Activated T-cell treated with anti-CD3 and anti-CD28 coated beads, Interleukin-2, amount 50 U/mL, for 1 hour (primary cell): ENCODE data around the gene SIRT2.
"Not testable (repeated sequence)": the region's sequence is repeated elsewhere in the genome, so short reads cannot be mapped to it uniquely, and the experiment has no call there.

ENCODE experiments used
- DNase-seq: peaks from one replicate; pipeline ENCODE4 v3.0.0-alpha.2; 2020

SIRT2 gene

DNA sequence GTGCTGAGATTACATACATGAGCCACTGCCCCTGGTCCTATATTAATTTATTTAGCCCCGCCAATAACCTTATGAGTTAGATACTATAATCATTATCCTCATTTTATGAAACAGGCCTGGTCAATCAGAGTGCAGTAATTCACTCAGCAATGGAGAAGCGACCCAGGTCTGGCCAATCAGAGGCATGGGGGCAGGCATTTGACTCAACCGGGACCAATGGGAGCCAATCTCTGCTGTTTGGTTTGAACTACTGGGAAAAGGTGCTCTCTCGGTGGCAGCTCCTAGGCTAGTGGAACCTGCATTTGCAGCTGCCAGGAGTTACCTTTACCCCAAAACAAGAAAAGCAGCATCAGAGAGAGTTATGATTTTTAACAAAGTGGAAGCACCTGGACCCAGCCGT is 6.6 kb downstream of the SIRT2 start:
- DNase-seq, result no peak

DNA sequence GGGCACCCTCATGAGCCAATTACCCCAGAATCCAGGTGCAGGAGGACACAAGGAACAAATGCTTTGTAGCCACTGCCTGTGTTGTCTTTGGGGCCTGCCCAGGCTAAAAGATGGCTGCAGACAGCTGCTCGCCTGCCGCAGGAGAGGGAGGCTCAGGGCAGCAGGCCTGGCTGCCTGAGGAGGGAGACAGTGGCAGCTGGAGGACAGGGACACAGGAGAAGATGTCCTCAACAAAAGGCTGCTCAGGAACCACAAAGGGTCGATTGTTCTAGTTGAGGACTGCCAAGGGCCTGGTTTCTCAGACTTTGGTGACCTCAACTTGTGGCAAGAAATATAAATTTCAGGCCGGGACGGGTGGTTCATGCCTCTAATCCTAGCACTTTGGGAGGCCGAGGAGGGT is 7.6 kb downstream of the SIRT2 start:
- no peak for DNase-seq

DNA sequence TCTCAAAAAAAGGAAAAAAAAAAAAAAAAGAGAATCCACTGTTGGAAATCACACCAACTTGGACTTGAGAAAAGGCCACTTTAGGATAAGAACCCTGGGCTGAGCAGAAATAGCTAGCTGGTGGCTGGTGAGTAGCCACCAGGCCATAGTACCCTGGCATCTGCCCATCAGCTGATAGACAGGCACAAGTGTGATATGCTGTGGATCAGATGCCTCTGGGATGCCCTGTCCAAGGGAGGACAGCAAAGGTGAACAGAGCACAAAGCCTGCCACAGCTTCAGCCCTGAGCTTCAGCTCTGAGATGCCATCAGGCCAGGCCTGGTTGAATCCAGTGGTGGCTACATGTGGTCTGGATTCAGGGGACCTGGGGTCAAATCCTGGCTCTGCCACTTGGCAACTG is 8.7 kb downstream of the SIRT2 start:
- no peak for DNase-seq

DNA sequence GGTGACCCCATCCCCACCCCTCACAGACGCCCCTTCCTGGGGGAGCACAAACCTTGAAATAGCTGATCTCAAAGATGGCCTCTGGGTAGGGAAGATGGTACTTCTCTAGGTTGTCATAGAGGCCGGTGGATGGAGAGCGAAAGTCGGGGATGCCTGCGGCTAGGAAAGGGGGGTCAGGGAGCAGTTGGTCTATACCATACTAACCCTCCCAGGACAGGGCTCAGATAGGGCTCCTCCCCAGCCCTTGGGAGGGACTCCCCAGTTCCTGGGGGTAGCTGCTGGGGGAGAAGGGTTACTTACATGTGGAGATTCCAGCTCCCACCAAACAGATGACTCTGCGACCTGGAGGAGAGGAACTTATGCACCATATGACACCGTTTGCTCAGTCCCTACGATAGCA is 9.6 kb downstream of the SIRT2 start:
- no peak for DNase-seq

DNA sequence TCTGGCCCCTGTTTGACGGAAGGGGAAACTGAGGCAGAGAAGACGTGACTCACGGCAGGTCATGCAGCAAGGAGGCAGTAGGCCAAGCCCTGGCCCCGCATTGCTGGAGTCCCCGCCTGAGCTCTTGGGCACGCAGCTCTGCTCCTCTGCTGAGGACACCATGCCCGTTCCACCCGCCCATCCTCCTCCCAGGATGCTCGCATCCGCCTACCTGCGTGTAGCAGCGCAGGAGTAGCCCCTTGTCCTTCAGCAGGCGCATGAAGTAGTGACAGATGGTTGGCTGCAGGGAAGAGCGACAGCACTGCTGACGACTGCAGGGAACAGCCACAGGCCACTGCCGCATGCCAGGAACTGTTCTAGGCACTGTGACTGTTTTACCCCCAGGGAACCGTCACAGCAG is 10.5 kb downstream of the SIRT2 start:
- DNase-seq, result no peak

DNA sequence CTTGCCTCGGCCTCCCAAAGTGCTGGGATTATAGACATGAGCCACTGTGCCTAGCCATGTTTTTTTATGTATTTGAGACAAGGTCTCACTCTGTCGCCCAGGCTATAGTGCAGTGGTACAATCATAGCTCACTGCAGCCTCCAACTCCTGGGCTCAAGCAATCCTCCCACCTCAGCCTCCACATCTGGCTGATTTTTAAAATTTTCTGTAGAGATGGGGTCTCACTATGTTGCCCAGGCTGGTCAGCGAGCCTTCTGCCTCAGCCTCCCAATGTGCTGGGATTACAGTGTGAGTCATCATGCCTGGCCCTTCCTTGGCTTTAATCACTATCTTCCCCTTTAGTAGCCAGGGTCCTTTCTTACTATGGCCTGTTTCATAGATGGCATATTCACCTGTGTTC is 14.7 kb downstream of the SIRT2 start:
- DNase-seq, result not testable (repeated sequence)

DNA sequence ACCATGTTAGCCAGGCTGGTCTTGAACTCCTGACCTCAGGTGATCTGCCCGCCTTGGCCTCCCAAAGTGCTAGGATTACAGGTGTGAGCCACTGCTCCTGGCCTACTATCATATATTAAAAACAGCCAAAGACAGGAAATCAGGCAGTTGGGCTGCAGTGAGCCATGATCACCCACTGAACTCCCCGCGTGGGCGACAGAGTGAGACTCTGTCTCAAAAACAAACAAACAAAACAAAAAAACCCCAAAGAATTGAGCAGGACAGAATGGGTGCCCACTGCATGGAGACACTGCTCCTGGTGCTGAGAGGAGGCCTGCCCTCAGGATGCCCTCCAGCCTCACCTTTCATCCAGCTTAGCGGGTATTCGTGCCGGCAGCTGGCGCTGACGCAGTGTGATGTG is 16.1 kb downstream of the SIRT2 start:
- no peak for DNase-seq

DNA sequence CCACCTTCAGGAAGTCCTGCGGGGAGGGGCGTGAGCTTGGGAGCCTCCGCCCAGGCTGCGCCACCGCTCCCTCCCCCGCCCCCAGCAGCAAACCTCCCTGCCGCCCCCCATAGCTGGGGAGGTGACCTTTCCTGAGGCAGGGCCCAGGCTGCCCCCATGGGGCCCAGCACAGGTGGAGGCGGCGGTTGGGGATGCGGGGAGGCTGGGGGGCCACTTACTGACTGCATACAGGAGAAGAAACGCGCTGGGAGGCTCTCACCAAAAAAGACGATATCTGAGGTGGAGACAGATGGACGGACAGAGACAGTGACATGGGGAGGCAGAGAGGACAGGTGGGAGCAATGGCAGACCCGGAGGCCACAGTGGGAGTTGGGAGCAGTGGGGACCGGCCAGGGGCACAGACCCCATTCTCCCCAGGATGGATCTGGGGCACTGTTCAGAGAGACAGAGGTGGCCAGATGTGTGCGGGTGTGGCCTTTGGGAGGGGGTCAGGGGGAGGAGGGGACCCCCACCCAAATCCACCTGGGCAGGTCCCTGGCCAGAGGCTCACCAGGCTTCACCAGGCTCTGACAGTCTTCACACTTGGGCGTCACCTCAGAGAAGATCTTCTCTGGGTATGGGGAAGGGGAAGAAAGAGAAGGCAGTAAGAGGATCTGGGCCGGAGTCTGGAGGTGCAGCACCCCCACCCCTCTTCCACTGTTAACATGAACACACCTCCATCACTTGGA is 18.4 kb downstream of the SIRT2 start:
- DNase-seq, result no peak

DNA sequence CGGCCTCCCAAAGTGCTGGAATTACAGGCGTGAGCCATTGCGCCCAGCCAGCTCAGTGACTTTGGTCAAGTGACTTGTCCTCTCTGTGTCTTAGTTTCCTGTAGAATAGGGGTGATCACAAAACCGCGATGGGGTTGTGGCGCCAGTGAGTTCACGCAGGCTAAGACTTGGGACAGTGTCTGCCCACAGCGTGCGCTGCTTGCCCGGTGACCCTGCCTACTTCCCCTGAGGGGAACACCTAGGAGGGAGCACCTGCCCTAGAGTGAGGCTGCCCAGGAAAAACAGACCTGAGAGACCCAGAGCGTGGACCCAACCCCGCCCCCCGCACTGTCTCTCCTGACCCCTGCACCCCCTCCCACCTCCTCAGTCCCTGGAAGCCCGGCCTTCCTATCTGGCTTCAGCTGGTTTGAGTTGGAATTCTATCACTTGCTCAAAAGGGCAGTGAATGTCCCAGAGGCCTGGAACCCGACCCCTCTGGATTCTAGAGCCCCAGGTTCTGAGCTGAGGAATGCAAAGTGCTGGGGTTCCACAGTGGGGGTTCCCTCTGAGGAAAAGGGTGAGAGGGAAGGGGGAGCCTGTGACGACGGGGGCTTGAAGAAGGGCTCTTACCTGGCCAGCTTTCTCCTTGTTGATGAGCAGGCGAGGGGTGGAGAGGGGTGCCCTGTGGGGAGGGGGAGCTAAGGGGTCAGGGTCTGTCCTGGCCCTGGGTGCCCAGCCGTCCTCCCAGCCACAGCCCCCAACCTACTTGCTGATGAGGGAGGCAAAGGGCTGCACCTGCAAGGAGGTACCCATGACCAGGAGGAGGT is 19.1 kb downstream of the SIRT2 start:
- no peak for DNase-seq

DNA sequence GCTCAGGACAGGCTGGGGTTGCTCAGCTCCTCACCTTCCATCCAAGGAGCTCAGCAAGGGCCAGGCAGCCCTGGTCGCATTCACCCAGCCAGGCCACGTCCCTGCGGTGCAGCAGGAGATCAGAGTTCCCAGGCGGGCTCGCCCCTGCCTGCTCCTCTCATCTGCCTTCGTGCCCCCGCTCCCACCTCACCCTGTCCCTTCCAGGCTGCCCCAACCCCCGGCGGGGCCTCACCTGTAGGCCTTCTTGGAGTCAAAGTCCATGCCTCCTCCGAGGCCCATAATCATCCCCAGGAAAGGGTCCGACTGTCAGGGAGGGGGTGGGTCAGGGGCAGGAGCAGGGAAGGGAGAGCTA is 20.0 kb downstream of the SIRT2 start:
- DNase-seq, result no peak

DNA sequence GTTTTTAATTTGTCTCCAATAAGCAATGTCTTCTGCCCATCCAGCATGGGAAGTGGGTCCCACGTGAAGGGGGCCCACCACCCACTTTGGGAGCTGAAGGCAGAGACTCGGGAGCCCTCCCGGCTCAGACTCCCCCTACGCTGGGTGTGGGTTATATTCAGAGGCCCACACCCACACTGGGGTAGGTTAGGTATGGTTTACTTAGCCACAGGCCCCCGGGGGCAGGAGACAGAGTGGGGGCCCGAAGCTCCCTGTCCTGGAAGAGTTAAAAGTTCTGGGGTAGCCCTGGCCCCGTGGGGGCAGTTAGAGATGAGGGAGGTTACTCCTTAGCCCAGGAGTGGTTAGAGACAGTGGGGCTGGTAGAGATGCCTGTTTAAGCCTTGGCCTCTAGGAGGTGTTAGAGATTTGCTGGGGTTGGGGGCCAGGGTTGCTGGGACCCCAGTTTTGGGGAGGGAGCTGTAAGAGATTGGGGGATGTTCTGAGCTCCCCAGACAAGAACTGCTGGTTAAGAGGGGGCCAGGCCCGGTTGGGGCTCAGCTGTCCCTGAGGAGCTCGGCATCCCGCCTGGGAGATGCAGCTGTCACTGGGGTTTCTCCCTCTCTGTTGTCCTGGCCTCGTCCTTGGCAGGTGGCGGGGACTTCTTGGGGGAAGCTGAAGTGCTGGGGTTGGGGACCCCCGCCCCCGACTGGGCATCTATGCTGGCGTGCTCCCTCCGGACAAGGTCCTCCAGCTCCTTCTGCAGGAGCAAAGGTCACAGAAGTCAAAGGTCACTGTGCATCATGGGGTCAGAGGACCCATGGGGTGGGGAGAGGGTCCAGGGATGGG is 20.6 kb downstream of the SIRT2 start:
- no peak for DNase-seq

DNA sequence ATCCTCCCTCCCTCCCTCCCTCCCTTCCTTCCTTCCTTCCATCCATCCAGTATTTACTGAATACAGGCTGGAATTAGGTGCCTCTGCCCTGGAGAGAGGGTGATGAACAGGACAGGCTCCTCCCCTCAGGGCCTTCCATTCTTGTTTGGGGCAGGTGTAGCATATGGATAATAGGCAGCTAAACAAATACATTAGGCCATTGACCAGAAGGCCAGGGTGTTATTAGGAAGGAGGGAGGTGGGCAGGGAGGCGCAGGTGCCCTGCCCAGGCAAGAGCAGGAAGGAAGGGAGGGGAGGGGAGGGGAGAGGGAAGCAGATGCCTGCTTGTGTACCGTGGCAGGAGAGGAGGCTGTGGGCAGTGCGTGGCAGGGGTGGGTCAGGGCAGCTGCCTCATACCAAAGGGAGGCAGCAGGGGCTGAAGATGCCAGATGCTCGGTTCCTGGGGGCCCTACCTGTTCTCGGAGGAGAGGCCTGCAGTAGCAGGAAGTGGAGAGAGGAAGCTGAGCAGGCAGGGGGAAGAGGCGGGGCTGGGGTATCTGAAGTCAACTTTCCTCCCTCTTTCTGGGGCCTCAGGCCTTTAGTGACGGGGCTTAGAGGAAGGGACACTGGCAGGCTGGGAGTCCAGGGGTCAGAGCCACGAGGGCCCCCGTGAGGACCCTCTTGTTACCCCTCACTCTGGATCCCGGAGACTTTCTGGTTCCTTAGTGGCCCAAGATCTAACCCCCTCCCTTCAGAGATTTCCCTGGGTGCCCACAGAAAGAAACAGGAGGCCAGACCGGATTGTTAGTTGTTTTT is 21.4 kb downstream of the SIRT2 start, which contains the start of gene RINL:
Gene RINL (minus strand): TSS at position 495 of the 794 bp plus-strand sequence. CDS start 1,533 bp downstream, outside the sequence.
- DNase-seq, result peak; percentile 69

DNA sequence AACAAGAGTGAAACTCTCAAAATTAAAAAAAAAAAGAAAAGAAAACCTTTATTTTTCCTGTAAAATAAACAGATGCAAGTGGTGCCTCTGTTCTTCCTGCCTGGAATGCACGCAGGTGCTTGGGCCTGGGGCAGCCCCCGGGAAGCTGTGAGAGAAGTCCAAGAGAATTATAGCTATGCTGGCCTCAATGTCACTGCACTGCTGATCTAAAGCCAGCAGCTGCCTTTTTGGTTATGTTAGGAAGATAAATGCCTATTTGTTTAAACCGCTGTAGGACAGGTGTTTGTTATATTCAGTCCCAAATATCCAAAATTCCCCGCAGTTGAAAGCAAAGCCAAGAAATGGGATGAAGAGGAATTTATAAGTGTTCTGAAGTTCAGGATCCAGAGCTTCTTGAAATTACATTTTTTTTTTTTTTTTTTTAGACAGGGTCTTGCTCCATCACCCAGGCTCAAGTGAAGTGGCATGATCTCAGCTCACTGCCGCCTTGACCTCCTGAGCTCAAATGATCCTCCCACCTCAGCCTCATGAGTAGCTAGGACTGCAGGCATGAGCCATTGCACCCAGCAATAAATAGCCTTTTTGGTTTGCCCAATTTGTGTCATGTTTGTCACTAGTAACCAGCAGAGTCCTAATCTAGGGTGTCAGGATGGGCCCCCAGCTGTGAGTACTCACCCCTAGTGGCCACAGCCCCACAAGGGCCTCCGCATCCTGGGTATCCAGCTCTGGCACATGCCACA is 23.6 kb downstream of the SIRT2 start:
- no peak for DNase-seq

DNA sequence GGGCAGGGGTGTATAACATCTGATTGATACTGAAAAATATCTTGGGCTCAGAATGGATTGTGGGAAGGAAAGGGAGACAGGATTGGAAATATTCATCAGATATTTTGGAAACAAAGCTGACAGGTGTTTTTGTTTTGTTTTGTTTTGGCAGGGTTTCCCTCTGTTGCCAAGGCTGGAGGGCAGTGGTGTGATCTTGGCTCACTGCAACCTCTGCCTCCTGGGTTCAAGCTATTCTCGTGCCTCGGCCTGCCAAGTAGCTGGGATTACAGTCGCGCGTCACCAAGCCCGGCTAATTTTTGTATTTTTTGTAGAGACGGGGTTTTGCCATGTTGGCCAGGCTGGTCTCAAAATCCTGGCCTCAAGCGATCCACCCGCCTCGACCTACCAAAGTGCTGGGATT is 26.0 kb downstream of the SIRT2 start:
- DNase-seq, result not testable (repeated sequence)

DNA sequence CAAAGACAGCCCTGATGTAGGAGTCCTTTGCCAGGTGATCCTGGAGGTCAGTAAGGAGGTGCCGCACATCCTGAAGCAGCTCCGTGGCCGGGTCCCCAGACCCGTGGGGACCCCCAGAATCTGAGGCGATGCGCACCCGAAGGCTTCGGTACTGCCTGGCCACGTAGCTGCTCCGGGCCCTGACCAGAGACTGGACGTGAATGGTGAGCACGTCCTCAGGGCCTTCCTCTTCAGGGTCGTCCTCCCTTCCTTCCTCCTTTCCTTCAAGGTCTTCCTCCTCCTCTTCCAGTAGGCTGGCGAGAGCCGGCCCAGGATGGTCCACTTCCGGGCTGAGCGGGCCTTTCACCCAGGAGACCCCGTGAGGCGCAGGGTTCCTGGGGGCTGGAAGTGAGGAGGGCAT is 28.8 kb downstream of the SIRT2 start:
- no peak for DNase-seq

DNA sequence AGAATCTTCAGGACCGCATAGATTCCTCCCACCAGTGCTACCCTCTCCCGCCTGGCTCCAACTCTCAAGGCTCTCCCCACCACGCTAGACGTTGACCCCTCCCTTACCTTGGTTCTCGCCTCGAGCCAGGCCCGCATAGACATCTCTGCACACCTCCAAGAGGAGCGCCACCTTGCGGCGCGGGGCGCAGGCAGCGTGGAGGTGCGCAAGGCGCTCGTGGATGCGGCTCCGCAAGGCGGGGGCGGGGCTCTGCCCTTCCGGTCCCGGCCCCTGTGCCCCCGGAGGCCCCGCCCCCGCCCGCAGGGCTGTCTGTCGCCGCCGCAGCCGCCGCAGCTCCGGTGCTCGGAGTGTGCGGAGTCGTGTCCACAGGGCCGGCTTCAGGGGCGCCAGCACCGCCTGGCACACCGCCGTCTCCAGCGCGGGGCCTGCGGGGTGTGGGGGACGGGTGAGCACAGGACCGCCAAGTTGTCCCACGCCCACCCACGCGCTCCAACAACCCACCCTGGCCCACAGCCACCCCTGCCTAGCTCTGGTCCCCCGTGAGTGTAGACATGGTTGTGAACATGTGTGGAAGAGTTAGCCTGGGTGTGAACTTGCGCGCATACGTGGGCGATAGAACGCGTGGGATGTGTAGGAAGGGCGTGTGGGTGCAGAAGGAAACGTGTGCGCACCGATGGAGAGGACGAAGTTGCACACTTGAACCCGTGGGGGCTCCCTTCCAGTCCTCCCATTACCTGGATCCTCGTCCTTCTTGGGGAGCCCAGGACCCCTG is 29.4 kb downstream of the SIRT2 start:
- peak; percentile 95 for DNase-seq

DNA sequence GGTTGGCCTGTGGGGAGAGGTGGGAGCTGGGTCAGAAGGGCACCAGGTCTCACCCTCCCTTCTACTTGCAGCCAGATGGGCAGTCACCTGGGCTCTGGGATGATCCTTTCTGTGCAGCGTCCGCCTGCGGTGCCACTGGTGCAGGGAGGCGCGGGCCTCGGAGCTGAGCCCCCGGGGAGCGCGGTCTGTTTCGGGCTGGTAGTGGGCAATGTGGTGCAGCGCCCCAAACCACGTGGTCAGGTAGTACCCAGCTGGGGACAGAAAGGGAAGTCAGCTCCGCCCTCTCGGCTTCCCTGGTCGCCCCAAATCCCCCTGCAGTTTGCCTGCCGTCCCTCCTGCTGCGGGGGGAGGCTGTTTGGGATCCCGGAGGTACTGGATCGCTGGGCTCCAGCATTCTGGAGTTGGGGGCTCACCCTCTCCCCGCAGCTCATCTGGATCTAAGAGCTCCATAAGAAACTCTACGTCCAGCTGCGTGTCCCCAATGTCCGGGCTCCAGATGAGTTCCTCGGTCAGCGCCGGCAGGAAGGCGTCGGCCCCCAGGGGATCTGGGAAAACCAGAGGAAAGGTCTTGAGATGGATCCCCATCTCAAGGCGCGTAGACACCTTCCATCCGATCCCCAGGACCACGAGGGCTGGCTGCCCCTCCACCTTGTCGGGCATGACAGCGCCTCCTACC is 30.1 kb downstream of the SIRT2 start:
- peak; percentile 42 for DNase-seq

DNA sequence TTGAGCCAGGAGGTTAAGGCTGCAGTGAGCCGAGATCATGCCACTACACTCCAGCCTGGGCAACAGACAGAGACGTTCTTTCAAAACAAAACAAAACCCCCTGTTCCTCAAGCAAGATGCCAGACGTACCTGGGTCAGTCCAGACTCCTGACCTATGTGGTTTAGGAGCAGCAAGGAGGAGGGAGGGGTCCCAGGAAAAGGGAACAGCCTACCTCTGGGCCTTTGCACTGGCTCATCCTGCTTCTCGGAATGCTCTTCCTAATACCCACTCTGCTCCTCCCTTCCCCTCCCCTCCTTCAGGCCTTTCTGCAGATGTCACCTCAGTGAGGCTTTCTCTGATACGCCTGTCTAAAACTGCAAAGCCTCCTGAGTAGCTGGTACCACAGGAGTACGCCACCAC is 30.9 kb downstream of the SIRT2 start:
- no peak for DNase-seq

DNA sequence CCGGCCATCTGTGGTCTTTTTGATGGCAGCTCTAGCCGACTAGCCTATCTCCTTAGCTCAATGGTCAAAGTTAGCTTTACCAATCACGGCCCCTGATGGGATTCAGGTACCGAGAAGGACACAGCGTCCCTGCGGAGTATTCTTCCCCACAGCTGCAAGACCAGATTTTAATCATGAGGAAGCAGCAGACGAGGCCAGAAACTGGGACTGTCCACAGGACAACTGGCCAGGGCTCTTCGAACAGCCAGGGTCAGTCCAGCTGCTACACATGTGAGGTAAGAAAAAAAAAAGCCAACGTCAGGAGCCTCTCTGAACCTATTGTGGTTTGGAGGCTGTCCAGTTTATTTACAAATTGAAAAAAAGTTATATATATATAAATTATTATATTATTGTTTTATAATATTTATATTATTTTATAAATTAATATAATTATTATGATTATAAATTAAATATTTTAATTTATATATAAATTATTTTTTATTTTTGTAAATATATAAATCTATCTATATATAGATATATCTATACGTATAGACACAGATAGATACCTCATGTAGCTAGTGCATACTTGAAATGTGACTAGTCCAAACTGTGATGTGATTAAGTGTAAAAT is 32.1 kb downstream of the SIRT2 start:
- no peak for DNase-seq
